ENCODE results near the gene CERKL.

DNA sequence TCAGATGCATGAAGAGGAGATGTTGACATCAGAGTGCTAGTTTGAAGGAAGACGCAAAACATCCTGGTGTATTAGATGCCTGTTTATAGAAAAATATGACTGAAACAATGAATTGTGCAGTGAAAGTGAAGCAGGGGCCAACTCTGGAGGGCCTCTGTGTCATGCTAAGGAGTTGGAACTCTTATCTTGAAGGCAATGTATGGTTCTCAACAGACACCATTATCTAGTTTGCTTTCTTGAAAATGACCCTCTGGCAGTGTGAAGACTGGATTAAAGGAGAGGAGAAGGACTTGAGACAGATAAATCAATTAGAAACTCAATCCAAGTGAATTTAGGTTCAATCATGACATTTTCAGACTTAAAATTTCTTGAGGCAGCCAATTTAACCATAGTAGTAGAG lies 136.7 kb downstream of the CERKL start:
- TF ChIP-seq, protein P1, sequence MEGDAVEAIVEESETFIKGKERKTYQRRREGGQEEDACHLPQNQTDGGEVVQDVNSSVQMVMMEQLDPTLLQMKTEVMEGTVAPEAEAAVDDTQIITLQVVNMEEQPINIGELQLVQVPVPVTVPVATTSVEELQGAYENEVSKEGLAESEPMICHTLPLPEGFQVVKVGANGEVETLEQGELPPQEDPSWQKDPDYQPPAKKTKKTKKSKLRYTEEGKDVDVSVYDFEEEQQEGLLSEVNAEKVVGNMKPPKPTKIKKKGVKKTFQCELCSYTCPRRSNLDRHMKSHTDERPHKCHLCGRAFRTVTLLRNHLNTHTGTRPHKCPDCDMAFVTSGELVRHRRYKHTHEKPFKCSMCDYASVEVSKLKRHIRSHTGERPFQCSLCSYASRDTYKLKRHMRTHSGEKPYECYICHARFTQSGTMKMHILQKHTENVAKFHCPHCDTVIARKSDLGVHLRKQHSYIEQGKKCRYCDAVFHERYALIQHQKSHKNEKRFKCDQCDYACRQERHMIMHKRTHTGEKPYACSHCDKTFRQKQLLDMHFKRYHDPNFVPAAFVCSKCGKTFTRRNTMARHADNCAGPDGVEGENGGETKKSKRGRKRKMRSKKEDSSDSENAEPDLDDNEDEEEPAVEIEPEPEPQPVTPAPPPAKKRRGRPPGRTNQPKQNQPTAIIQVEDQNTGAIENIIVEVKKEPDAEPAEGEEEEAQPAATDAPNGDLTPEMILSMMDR (IDR thresholded peaks at IDR 0.05) = no peak
- no peak for TF ChIP-seq POLR2A (IDR thresholded peaks at IDR 0.05)
